Fibroblast of the aortic adventitia (primary cell): ENCODE measurements around the gene FAM83G. TPM values are rescaled to one million over a fixed set of nuclear protein-coding genes. Genes with fewer than 3 reads are reported as not detected.

Experiments
- DNase-seq: peaks from one replicate; pipeline ENCODE4 v3.0.0-alpha.2; 2010; ENCODE audit warnings: low read depth
- H3K4me3 ChIP-seq: 2 replicates; pipeline ENCODE4 v1.5.1; 2011; ENCODE audit warnings: low read depth, mild to moderate bottlenecking, control low read depth, low read length, moderate library complexity
- CTCF ChIP-seq: IDR thresholded peaks from 2 replicates; pipeline ENCODE4 v1.5.1; 2011; ENCODE audit warnings: mild to moderate bottlenecking, low read length, control low read depth, inconsistent platforms; ENCODE audit not compliant: insufficient read depth
- total RNA-seq: library from RNA; depleted of rRNA; stranded (reverse); fragments of >200 nt; gene quantifications from 2 replicates; pipeline ENCODE4 v1.2.3, GENCODE V29; 2012; ENCODE audit warnings: low replicate concordance

FAM83G gene
- total RNA-seq, 1 donor = 9.5 TPM

GRCh38 chr17:18971801-18972200 is 32.8 kb downstream of the FAM83G start:
- TF ChIP-seq CTCF = no peak
- H3K4me3 ChIP-seq = no peak overlapping the region
- no peak for DNase-seq

DNA sequence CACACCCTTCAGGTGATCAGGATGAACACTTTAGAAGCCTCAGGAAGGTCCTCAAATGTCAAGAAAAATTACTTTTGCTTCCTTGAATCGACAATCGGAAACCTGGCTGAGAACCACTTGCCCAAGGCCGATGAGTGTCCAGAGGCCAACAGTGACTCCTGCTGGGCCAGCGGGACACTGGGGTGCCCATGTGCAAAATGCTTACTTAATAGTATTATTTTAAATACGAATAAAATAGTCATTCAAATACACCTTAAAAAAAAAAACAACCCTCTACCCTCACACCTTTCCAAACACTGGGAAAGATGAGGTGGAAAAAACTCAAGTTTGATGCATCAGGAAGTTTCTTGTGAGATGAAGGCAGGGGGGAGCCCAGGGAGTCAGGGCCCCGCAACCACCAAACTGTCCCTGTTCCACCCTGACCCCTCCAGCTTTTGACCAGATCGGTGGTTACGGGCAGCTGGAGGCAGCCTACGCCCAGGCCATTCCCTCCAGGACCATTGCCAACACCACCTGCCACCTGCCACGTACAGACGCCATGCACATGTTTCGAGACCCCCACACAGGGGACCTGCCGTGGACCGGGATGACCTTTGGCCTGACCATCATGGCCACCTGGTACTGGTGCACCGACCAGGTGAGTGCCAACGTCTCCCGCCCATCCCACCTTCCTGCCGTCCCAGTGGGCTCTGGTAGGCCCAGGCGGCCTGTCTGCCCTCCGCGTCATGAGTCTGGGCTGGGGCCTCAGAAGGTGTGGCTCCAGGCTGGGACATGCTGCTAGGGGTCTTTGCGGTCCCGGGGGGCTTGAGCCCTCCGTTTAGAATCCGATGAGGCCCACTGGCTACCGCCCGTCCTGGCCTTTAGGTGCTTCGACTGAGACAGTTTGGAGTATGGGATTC is 33.7 kb downstream of the FAM83G start:
- DNase-seq = no peak
- peak; percentile 6 for TF ChIP-seq CTCF

DNA sequence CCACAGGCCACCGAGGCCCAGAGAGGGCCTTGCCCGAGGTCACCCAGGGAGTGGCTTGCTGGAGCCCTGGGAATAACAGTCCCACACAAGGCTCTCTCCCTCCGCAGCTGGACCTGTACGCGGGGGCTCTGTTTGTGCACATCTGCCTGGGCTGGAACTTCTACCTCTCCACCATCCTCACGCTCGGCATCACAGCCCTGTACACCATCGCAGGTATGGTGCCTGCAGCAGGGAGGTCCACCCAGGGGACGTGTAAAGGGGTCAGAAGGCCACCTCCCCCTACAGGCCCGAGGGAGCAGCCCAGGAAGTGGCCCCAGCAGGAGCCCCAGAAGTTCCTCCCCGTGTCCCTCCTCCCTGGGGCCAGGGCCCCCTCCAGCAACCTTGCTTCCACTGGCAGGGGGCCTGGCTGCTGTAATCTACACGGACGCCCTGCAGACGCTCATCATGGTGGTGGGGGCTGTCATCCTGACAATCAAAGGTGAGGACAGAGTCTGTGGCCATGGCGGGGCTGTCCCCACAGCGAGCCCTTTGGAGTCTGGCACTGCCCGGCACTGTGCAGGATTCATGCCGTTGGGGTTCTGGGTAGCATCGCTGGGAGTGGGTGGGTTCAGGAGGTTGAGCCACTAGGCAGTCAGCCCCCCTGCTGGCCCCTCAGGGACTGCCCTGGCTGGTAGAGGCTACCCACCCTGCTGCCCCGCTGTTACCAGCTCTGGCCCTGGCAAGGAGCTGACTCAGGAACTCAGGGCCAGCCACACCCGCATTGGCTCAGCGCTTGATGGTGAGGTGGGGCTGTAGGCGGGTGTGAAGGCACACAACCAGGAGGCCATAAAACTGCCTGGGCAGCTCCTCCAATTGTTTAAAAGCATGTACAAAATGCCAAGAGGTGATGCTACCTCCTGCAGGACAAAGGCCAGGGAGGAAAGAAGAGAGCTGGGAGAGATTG is 35.3 kb downstream of the FAM83G start:
- TF ChIP-seq CTCF = no peak
- H3K4me3 ChIP-seq = no peak overlapping the region
- DNase-seq = peak; percentile 33

More for the DNA sequence above, 33.7 kb downstream of the FAM83G start:
- no peak overlapping the region for H3K4me3 ChIP-seq

GRCh38 chr17:18968345-18968744 is 36.2 kb downstream of the FAM83G start:
- no peak overlapping the region for H3K4me3 ChIP-seq
- TF ChIP-seq CTCF = no peak
- DNase-seq = no peak

DNA sequence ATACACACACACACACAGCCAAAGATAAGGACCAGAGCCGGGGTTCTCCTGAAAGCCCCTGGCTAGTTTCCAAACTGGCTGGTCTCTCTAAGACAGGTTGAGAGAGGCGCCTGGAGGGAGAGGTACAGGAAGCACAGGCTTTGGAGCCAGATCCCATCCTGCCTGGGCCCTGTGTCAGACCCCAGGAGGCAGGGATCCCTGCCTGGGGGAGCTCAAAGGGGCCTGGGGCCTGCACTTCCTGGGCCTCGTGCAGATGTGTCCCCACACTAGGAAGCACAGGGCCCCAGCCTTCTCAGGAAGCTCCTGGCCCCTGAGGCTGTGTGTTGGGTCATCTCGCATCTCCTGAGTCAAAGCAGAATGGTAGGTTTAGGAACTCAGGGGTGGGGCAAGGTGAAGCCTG is 36.6 kb downstream of the FAM83G start:
- no peak for DNase-seq
- TF ChIP-seq CTCF = no peak
- no peak overlapping the region for H3K4me3 ChIP-seq

DNA sequence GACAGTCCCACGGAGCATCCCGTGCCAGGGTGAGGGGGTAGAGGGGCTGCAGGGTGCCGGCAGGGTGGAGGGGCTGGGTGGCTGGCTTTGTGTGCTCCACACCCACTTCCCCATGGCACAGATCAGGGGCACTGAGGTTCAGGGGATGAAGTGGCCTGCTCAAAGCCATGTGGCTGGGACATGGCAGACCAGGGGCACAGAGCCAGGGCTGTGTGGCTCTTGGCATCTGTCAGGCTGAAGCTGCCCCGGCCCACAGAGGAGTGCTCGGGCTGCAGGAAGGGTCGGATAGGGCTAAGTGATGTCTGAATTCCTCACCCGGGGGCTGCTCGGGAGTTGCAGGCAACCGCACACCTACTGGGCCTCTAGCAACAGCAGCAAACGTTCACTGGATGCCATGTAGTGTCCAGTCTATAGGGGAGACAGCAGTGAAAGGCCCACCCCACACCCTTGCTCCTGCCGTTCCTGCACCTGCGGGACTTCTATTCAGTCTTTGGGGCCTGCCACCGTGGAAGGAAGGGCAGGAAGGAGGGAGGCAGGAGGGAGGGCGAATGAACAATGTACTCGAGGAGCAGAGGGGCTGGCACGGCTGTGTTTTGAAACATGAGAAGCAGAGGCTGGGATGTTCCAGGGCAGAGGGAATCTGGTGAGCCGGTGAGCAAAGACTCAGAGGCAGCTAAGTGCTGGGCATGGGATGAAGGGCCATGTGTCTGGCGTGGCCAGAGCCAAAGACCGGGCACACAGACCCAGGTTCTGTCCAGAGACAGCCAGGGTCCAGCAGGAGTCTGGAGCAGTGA is 37.5 kb downstream of the FAM83G start:
- TF ChIP-seq CTCF = no peak
- H3K4me3 ChIP-seq = no peak overlapping the region
- no peak for DNase-seq
